H1 (cell line): ENCODE measurements around the gene SH3BP2.

Experiments
- CTCF ChIP-seq, 3 experiments: IDR thresholded peaks; 1 replicate in 2 of 3; 2 replicates in 1 of 3; pipeline versions ENCODE4 v1.5.1 to v1.6.1; 2011; ENCODE audit warnings: low read length in 3 of 3, mild to moderate bottlenecking in 3 of 3, inconsistent platforms in 2 of 3, low read depth in 1 of 3, moderate library complexity in 1 of 3; ENCODE audit not compliant: insufficient read depth in 1 of 3; ENCODE audit errors: control extremely low read depth in 1 of 3
- FOSL1 ChIP-seq: IDR thresholded peaks from 2 replicates; pipeline ENCODE4 v1.6.1; 2011; ENCODE audit warnings: mild to moderate bottlenecking, low read depth, low read length, moderate library complexity; ENCODE audit not compliant: insufficient read depth
- JUN ChIP-seq: IDR thresholded peaks from 2 replicates; pipeline ENCODE4 v1.6.1; 2011; ENCODE audit warnings: low read depth, mild to moderate bottlenecking, improper control_type of control experiment, low read length
- KDM1A ChIP-seq: fragments of 200-600, 300-600 bp; sonication (generic); IDR thresholded peaks from 2 replicates; pipeline ENCODE4 v1.7.1; 2016; ENCODE audit warnings: mild to moderate bottlenecking, low read length, borderline replicate concordance
- POLR2A ChIP-seq, 2 experiments: IDR thresholded peaks; 1 replicate in 1 of 2; 2 replicates in 1 of 2; pipeline ENCODE4 v1.6.1; 2011; ENCODE audit warnings: low read depth in 2 of 2, low read length in 2 of 2, mild to moderate bottlenecking in 2 of 2; ENCODE audit errors: control extremely low read depth in 1 of 2
- POU5F1 ChIP-seq: IDR thresholded peaks from 2 replicates; pipeline ENCODE4 v1.6.1; 2011; ENCODE audit warnings: low read depth, mild to moderate bottlenecking, low read length, moderate library complexity
- RAD21 ChIP-seq, 2 experiments: IDR thresholded peaks in 1 of 2; conservative IDR thresholded peaks in 1 of 2; 2 replicates each; pipeline ENCODE4 v1.6.1; 2011; ENCODE audit warnings: low read depth in 2 of 2, low read length in 2 of 2, improper control_type of control experiment in 1 of 2, inconsistent platforms in 1 of 2, mild to moderate bottlenecking in 1 of 2, moderate library complexity in 1 of 2
- SIRT6 ChIP-seq: IDR thresholded peaks from one replicate; pipeline ENCODE4 v1.7.1; 2012; ENCODE audit warnings: low read length, inconsistent platforms
- YY1 ChIP-seq: IDR thresholded peaks from 2 replicates; pipeline ENCODE4 v1.6.1; 2011; ENCODE audit warnings: low read depth, mild to moderate bottlenecking, low read length
- TF ChIP-seq, protein P1 (sequence below): IDR thresholded peaks from 2 replicates; pipeline ENCODE4 v1.6.1; 2011; ENCODE audit warnings: low read depth, mild to moderate bottlenecking, low read length; ENCODE audit not compliant: insufficient read depth
- TF ChIP-seq, protein P2 (sequence below): IDR thresholded peaks from 2 replicates; pipeline ENCODE4 v1.6.1; 2012; ENCODE audit warnings: low read length, inconsistent platforms
- TF ChIP-seq, protein P3 (sequence below): fragments of 300-600 bp; sonication (generic); IDR thresholded peaks from 2 replicates; pipeline ENCODE4 v1.7.1; 2012; ENCODE audit warnings: low read length, moderate library complexity, mild to moderate bottlenecking, inconsistent platforms; ENCODE audit not compliant: insufficient replicate concordance

GRCh38 chr4:2805712-2806389 lies 13.0 kb downstream of the SH3BP2 start:
- TF ChIP-seq, protein P1, sequence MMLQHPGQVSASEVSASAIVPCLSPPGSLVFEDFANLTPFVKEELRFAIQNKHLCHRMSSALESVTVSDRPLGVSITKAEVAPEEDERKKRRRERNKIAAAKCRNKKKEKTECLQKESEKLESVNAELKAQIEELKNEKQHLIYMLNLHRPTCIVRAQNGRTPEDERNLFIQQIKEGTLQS = no peak
- TF ChIP-seq POU5F1 (no peak), YY1 (no peak), CTCF (IDR thresholded peaks at IDR 0.05; ENCODE audit: control extremely low read depth in 1 of 3, insufficient read depth in 1 of 3, low read depth in 1 of 3, low read length in 3 of 3) (no peak), POLR2A (IDR thresholded peaks at IDR 0.05; ENCODE audit: control extremely low read depth in 1 of 2, low read depth in 2 of 2, low read length in 2 of 2) (no peak), FOSL1 (no peak), SIRT6 (no peak), JUN (no peak), RAD21 (IDR thresholded peaks at IDR 0.05 in 1 of 2, conservative IDR thresholded peaks at IDR 0.05 in 1 of 2; ENCODE audit: low read depth in 2 of 2, low read length in 2 of 2) (no peak), KDM1A (no peak)
- TF ChIP-seq, protein P2, sequence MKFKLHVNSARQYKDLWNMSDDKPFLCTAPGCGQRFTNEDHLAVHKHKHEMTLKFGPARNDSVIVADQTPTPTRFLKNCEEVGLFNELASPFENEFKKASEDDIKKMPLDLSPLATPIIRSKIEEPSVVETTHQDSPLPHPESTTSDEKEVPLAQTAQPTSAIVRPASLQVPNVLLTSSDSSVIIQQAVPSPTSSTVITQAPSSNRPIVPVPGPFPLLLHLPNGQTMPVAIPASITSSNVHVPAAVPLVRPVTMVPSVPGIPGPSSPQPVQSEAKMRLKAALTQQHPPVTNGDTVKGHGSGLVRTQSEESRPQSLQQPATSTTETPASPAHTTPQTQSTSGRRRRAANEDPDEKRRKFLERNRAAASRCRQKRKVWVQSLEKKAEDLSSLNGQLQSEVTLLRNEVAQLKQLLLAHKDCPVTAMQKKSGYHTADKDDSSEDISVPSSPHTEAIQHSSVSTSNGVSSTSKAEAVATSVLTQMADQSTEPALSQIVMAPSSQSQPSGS = no peak
- TF ChIP-seq, protein P3, sequence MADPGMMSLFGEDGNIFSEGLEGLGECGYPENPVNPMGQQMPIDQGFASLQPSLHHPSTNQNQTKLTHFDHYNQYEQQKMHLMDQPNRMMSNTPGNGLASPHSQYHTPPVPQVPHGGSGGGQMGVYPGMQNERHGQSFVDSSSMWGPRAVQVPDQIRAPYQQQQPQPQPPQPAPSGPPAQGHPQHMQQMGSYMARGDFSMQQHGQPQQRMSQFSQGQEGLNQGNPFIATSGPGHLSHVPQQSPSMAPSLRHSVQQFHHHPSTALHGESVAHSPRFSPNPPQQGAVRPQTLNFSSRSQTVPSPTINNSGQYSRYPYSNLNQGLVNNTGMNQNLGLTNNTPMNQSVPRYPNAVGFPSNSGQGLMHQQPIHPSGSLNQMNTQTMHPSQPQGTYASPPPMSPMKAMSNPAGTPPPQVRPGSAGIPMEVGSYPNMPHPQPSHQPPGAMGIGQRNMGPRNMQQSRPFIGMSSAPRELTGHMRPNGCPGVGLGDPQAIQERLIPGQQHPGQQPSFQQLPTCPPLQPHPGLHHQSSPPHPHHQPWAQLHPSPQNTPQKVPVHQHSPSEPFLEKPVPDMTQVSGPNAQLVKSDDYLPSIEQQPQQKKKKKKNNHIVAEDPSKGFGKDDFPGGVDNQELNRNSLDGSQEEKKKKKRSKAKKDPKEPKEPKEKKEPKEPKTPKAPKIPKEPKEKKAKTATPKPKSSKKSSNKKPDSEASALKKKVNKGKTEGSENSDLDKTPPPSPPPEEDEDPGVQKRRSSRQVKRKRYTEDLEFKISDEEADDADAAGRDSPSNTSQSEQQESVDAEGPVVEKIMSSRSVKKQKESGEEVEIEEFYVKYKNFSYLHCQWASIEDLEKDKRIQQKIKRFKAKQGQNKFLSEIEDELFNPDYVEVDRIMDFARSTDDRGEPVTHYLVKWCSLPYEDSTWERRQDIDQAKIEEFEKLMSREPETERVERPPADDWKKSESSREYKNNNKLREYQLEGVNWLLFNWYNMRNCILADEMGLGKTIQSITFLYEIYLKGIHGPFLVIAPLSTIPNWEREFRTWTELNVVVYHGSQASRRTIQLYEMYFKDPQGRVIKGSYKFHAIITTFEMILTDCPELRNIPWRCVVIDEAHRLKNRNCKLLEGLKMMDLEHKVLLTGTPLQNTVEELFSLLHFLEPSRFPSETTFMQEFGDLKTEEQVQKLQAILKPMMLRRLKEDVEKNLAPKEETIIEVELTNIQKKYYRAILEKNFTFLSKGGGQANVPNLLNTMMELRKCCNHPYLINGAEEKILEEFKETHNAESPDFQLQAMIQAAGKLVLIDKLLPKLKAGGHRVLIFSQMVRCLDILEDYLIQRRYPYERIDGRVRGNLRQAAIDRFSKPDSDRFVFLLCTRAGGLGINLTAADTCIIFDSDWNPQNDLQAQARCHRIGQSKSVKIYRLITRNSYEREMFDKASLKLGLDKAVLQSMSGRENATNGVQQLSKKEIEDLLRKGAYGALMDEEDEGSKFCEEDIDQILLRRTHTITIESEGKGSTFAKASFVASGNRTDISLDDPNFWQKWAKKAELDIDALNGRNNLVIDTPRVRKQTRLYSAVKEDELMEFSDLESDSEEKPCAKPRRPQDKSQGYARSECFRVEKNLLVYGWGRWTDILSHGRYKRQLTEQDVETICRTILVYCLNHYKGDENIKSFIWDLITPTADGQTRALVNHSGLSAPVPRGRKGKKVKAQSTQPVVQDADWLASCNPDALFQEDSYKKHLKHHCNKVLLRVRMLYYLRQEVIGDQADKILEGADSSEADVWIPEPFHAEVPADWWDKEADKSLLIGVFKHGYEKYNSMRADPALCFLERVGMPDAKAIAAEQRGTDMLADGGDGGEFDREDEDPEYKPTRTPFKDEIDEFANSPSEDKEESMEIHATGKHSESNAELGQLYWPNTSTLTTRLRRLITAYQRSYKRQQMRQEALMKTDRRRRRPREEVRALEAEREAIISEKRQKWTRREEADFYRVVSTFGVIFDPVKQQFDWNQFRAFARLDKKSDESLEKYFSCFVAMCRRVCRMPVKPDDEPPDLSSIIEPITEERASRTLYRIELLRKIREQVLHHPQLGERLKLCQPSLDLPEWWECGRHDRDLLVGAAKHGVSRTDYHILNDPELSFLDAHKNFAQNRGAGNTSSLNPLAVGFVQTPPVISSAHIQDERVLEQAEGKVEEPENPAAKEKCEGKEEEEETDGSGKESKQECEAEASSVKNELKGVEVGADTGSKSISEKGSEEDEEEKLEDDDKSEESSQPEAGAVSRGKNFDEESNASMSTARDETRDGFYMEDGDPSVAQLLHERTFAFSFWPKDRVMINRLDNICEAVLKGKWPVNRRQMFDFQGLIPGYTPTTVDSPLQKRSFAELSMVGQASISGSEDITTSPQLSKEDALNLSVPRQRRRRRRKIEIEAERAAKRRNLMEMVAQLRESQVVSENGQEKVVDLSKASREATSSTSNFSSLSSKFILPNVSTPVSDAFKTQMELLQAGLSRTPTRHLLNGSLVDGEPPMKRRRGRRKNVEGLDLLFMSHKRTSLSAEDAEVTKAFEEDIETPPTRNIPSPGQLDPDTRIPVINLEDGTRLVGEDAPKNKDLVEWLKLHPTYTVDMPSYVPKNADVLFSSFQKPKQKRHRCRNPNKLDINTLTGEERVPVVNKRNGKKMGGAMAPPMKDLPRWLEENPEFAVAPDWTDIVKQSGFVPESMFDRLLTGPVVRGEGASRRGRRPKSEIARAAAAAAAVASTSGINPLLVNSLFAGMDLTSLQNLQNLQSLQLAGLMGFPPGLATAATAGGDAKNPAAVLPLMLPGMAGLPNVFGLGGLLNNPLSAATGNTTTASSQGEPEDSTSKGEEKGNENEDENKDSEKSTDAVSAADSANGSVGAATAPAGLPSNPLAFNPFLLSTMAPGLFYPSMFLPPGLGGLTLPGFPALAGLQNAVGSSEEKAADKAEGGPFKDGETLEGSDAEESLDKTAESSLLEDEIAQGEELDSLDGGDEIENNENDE = no peak
